ENCODE data around the gene FAM228B.

DNA sequence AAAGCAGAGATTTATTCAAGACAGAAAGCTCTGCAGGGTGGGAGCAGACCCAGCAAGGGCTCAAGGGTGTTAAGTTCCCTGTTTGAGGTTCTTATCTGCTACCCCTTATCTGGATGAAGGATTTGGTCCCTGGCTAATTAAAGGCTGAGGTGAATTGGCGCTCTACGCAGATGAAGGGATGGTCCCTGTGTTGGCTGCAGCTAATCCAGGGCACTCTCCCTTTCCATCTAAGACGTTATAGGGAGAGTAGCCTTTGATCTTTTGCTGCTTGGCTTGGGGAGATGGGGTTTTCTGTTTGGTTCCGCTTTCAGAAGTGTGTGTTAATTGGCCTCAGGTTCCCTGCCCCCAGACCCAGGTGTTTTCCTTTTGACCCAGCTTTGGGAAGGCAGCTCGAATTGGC, 68.6 kb downstream of the FAM228B start:
- no peak for TF ChIP-seq EP300 (IDR thresholded peaks at IDR 0.05; ENCODE audit: borderline replicate concordance)
- TF ChIP-seq, protein P1, sequence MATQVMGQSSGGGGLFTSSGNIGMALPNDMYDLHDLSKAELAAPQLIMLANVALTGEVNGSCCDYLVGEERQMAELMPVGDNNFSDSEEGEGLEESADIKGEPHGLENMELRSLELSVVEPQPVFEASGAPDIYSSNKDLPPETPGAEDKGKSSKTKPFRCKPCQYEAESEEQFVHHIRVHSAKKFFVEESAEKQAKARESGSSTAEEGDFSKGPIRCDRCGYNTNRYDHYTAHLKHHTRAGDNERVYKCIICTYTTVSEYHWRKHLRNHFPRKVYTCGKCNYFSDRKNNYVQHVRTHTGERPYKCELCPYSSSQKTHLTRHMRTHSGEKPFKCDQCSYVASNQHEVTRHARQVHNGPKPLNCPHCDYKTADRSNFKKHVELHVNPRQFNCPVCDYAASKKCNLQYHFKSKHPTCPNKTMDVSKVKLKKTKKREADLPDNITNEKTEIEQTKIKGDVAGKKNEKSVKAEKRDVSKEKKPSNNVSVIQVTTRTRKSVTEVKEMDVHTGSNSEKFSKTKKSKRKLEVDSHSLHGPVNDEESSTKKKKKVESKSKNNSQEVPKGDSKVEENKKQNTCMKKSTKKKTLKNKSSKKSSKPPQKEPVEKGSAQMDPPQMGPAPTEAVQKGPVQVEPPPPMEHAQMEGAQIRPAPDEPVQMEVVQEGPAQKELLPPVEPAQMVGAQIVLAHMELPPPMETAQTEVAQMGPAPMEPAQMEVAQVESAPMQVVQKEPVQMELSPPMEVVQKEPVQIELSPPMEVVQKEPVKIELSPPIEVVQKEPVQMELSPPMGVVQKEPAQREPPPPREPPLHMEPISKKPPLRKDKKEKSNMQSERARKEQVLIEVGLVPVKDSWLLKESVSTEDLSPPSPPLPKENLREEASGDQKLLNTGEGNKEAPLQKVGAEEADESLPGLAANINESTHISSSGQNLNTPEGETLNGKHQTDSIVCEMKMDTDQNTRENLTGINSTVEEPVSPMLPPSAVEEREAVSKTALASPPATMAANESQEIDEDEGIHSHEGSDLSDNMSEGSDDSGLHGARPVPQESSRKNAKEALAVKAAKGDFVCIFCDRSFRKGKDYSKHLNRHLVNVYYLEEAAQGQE (IDR thresholded peaks at IDR 0.05; ENCODE audit: low read depth), result no peak
